GF-D8 (cell line): ENCODE results near the gene TGM5.
"Not testable (repeated sequence)": the region's sequence is repeated elsewhere in the genome, so short reads cannot be mapped to it uniquely, and the experiment has no call there.

Experiments
- DNase-seq: peaks from one replicate; lab custom pipeline; 2025; lab: John Stamatoyannopoulos, UW

Gene TGM5, protein sequence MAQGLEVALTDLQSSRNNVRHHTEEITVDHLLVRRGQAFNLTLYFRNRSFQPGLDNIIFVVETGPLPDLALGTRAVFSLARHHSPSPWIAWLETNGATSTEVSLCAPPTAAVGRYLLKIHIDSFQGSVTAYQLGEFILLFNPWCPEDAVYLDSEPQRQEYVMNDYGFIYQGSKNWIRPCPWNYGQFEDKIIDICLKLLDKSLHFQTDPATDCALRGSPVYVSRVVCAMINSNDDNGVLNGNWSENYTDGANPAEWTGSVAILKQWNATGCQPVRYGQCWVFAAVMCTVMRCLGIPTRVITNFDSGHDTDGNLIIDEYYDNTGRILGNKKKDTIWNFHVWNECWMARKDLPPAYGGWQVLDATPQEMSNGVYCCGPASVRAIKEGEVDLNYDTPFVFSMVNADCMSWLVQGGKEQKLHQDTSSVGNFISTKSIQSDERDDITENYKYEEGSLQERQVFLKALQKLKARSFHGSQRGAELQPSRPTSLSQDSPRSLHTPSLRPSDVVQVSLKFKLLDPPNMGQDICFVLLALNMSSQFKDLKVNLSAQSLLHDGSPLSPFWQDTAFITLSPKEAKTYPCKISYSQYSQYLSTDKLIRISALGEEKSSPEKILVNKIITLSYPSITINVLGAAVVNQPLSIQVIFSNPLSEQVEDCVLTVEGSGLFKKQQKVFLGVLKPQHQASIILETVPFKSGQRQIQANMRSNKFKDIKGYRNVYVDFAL

GRCh38 chr15:43266834-43267233 is at the start of gene TGM5:
Gene TGM5, minus strand, starts transcription at chr15:43266928. Its CDS starts 79 bp downstream, at chr15:43266849.
- DNase-seq: no peak

DNA sequence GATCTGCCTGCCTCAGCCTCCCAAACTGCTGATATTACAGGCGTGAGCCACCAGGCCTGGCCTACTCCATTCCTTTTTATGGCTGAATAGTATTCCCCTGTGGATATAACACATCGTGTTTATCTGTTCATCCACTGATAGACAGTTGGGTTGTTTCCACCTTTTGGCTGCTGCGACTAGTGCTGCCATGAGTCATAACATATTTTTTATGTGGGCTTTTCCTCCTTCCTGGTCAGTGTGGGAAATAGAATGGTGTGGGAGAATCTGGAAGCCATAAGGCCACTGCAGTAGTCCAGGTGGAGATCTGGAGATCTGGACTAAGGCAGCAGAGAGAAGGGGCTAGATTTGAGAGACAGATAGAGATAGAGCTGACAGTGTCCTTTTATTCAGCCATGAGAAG is 47.4 kb upstream of the TGM5 start:
- no peak for DNase-seq

DNA sequence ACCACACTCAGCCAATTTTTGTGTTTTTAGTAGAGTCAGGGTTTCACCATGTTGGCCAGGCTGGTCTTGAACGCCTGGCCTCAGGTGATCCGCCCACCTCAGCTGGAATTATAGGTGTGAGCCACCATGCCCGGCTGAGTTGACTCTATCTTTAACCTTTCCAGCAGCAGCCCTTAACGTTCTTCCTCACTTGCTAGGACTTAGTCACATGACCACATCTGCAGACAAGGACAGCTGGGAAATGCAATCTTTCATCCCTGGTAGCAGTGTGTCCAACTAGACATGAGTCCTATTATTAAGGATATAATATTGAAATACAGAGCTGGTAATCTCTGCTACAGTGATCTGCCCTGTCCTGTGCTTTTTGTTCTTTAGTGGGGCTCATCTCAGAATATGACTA is 45.6 kb upstream of the TGM5 start:
- no peak for DNase-seq

DNA sequence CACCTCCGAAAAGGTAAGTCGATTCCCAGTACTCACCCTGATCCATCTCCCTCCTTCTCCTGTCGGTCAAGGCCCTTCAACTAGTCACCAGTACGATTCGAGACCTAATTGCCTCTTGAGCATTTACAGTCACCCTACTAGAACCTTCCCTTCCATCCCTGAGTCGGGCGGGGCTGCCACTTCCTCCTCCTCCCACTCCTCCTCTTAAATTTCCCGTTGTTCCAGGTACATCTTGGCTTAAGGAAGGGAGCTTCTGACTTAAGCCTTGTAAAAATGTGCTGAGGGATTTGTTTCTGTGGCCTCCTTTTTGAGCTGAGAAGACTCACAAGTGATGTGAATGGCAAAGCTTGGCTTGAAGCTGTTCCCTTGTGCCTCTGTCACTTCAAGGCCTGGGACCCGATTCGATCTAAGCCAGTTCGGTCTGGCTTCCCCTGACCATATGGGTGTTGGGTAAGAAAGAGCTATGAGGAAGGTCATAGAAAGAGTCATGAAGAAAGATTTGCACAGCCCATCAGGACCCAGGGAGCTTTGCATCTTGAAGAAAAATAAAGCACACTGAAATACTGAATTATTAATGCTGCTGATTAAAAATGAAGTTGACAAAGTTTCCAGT is 35.6 kb upstream of the TGM5 start, which contains the start of gene TGM7:
Gene TGM7, minus strand, starts transcription at position 51 of the 613 bp plus-strand sequence.
- DNase-seq: no peak

GRCh38 chr15:43299884-43300283 is 33.2 kb upstream of the TGM5 start:
- DNase-seq: no peak

DNA sequence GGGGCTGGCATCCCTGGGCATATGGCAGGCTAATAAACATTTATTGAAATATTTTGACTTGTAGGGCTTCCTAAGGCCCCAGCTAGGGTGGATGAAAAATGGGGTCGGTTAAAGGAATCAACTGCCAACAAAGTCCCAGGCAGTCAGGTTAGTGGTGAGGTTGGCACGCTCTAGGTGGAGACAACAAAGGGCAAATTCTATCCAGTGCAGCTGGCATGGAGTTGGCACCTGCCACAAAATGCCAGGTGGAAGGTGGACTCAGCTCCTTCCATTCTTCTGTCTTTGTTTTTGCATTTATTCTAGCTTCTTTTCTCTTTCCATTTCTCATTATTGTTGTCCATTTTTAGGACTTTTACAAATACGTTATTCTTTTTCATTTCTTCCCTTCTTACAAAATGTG is 32.7 kb upstream of the TGM5 start:
- no peak for DNase-seq

- no peak for DNase-seq
These were observed 27.5 kb upstream of the TGM5 start for GRCh38 chr15:43294091-43294706.

- DNase-seq: no peak
These were observed 26.7 kb upstream of the TGM5 start for GRCh38 chr15:43293432-43293831.

- DNase-seq: no peak
These were observed 25.8 kb upstream of the TGM5 start for GRCh38 chr15:43292375-43293078.

GRCh38 chr15:43289656-43290055 is 22.9 kb upstream of the TGM5 start:
- not testable (repeated sequence) for DNase-seq

- DNase-seq: no peak
These were observed 20.5 kb upstream of the TGM5 start for GRCh38 chr15:43287254-43287653.

GRCh38 chr15:43286074-43286473 is 19.3 kb upstream of the TGM5 start:
- DNase-seq: no peak

DNA sequence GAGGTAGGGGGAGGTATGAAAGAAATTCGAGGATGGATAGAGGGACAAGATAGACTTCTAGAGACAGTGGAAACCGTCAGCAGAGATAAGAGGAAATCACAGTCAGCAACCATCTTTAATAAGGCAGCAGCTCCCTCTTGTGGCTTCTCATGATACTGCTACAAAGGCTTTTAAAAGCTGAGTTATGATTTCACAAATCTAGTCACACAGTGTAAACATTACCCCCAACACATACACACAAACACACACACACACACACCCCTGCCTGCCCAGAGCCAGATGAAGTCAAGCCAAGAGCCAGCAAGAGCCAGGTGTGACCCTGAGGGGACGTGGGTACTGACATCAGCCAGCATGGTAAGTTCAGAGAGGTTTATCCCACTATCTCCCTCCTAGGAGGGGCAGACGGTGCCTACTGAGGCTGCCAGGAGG is 18.9 kb upstream of the TGM5 start:
- DNase-seq: no peak

DNA sequence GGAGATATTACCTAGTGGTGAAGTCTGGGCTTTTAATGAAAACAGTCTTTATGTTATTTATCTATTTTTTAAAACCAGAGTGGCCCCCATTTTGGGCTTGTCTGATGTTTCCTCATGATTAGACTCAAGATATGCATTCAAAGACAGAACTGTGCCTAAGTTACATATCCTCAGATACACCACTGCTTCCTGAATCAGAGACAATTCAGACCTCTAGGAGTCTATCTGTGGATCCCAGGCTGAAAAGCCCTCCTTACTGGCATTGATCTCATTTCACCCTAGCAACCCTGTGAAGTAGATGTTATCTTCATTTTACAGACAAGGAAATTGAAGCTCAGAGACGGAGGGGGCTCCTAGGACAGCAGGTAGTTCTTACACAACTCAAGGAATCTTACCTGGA is 16.8 kb upstream of the TGM5 start:
- no peak for DNase-seq

DNA sequence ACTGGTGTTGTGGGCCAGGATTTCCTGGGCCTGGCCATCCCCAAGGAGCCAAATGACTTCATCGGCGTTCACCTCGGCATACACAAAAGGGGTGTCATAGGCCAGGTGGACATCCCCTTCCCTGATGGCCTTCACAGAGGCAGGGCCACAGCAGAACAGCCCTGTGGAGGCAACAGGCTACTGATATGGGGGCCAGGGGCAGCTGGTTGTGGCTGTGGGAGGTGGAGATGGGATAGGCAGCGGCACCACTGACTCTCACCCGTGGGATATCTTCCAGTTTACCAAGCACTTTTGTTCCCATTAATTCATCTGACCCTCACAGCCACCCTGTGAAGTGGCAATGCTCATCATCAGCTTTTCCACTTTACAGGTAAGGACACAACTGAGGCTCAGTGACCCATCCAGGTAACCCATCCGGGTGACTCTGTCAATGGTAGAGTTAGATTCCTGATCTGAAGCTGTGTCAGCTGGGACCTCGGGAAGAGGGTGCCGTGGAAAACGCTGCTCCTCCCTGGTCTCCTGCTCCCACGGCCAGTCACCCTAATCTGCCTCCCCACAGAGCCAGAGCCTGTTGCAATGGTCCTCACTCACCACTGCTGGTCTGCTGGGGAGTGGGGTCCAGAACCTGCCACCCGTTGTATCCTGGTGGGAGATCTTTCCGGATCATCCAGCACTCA is 15.3 kb upstream of the TGM5 start:
- DNase-seq: no peak

DNA sequence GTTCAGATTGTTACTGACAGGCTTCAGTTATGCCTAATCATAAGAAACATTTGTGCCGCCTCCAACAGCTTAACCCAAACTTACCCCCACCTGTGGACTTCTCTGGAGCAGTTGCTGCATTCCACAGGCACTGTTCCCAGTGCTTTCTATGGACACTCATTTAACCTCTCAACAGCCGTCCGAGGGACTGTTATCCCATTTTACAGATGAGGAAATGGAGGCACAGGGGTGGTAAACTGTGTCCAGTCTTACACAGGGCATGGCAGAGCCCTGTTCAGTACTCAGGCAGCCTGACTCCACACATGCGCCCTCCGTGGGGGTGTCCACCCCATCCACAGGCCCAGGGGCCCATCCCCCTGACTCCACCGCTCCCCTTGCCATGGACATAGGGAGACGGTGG is 14.3 kb upstream of the TGM5 start:
- no peak for DNase-seq

DNA sequence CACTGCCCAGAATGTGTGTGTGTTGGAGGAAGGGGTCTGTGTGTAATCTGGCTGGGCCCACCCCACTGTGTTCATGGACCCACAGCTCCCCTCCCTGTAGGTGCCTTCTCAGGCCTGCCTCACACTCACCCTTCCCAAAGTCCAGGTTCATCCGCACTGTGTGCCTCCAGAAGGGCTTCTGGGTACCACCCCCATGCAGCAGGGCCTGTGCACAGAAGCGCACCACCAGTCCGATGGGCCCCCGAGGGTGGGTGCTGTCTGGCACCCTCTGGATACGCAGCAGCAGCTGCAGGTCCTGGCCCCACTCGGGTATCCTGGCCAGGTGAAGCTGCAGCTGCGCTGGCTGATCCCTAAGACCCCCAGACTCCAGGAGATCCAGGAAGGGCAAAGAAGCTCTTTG is 12.8 kb upstream of the TGM5 start:
- DNase-seq: no peak

DNA sequence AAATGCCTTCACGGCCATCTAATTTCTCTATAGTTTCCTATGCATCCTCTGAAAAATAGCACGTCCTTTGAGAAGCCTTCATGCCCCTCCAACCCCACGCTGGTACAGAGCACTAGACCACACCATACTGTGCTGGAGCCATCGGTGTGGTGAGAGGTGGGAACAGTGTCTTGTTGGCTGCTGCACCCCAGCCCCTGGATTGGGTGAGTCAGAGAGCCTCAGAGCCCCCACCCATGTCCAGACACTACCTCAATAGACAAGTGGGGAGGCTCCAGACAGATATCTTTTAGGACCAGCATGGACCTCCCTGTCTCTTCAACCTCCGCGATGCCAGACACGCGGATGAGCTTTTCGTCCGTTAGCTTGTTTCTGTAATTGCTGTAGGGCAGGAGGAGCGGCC is 12.1 kb upstream of the TGM5 start:
- no peak for DNase-seq

GRCh38 chr15:43277901-43278300 is 11.2 kb upstream of the TGM5 start:
- no peak for DNase-seq

DNA sequence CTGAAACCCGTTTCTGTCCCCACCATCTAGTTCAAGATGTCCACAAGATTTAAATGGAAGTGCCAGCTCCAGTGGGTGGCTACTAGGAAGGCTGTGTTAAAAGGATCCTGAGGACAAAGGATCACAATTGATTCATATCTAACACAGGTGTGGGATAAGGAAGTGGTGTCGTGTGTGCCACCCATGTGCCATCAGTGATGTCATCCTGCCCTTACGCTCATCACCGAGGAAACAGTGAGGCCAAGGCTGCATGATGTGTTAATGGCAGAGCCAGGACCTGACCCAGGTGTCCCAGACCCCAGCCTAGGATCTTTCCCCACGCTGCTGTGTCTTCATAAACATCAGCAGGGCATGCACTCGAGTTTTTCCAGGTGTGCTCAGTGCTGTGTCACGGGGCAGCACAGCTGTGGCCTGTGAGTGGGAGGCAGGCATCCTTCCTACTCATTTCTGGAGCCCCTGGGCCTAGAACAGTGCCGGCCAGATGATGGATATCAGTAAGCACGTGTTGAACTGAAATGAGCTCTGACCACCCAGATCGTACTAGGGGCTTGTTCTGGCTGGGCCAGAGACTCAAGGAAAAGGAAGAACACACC is 10.6 kb upstream of the TGM5 start:
- DNase-seq: no peak
